Mucosa of descending colon (tissue), 3 donors: ENCODE measurements around the gene PPP1R11. TPM values are rescaled to one million over a fixed set of nuclear protein-coding genes. Genes with fewer than 3 reads are reported as not detected.

Source experiments
- total RNA-seq, 3 donors: library from RNA; stranded (reverse); fragmentation: NEBNext Ultra II Directional in 2 of 3; extraction: Animal tissue kit (Norgen Biotek cat#: 25700) in 2 of 3; gene quantifications; one replicate each; pipeline versions ENCODE4 v1.2.1 to v1.2.4, GENCODE V29; 2021 to 2023
- donor health status: DM: no; HTN: no; CAD: no; lungs with moderate emphysema.
- donor health status: DM: no; HTN: no; CAD: no.
- donor health status: DM: no; HTN: yes; CAD: no.

PPP1R11 gene
- total RNA-seq, 3 donors from 2014 or later, result 78.4 to 115 (median 82.4) TPM

Other genes starting within 250 kb of the PPP1R11 start
- gene HLA-G, start 239.4 kb upstream of the PPP1R11 start, total RNA-seq, result 1 to 10 TPM; 1.5 to 1.9 (median 1.9) TPM
- 1,000 to 10,000 TPM in 2 of 3 donors, 100 to 1,000 TPM in 1; 833 to 1,988 (median 1,901) TPM for gene HLA-A, start 124.7 kb upstream of the PPP1R11 start, total RNA-seq
- 10 to 100 TPM; 22.4 to 31.7 (median 23.0) TPM for gene POLR1H, start 5.9 kb upstream of the PPP1R11 start, total RNA-seq
- 1 to 10 TPM in 1 of 3 donors, under 1 TPM in 1, not detected in 1; 0.87 to 2.5 TPM for gene RNF39, start 8.6 kb downstream of the PPP1R11 start, total RNA-seq
- gene TRIM31, start 45.9 kb downstream of the PPP1R11 start, total RNA-seq, result 100 to 1,000 TPM; 121 to 202 (median 182) TPM
- 10 to 100 TPM; 19.8 to 37.3 (median 33.4) TPM for gene TRIM40, start 68.9 kb downstream of the PPP1R11 start, total RNA-seq
- gene TRIM10, start 94.0 kb downstream of the PPP1R11 start, total RNA-seq, result 1 to 10 TPM; 3.9 to 7.8 (median 5.3) TPM
- gene TRIM15, start 96.3 kb downstream of the PPP1R11 start, total RNA-seq, result 10 to 100 TPM; 37.2 to 73.2 (median 51.4) TPM
- gene TRIM26, start 146.2 kb downstream of the PPP1R11 start, total RNA-seq, result 10 to 100 TPM; 52.6 to 58.1 (median 53.0) TPM